ENCODE measurements around the gene CCR6.

- TF ChIP-seq CTCF (IDR thresholded peaks at IDR 0.05) (no peak), POLR2A (IDR thresholded peaks at IDR 0.05) (no peak), EP300 (IDR thresholded peaks at IDR 0.05; ENCODE audit: low read depth) (no peak)
Observed at GRCh38 chr6:167078745-167079144, 44.2 kb upstream of the CCR6 start.
